Astrocyte of the spinal cord (primary cell): Measurements from ENCODE around the gene MYO3B.
"Not testable (repeated sequence)": the region's sequence is repeated elsewhere in the genome, so short reads cannot be mapped to it uniquely, and the experiment has no call there.

ENCODE experiments used
- DNase-seq: peaks from one replicate; pipeline ENCODE4 v3.0.0; 2011; ENCODE audit warnings: low read depth, low spot score
- H3K4me3 ChIP-seq: 2 replicates; pipeline ENCODE4 v1.5.1; 2011; ENCODE audit warnings: low read depth, mild to moderate bottlenecking, low read length, moderate library complexity
- CTCF ChIP-seq: IDR thresholded peaks from 2 replicates; pipeline ENCODE4 v1.5.1; 2012; ENCODE audit warnings: low read depth, mild to moderate bottlenecking, low read length, inconsistent platforms
- in situ Hi-C: cut with HindIII; loops from 2 replicates; pipeline ENCODE4 v1.10.0; 2017; ENCODE audit warnings: low sequenced_read_pairs

The MYO3B gene

GRCh38 chr2:170260188-170260587, 82.2 kb downstream of the MYO3B start:
- DNase-seq = no peak
- no peak overlapping the region for H3K4me3 ChIP-seq
- TF ChIP-seq CTCF = no peak
- in situ Hi-C loops = no loop called here

DNA sequence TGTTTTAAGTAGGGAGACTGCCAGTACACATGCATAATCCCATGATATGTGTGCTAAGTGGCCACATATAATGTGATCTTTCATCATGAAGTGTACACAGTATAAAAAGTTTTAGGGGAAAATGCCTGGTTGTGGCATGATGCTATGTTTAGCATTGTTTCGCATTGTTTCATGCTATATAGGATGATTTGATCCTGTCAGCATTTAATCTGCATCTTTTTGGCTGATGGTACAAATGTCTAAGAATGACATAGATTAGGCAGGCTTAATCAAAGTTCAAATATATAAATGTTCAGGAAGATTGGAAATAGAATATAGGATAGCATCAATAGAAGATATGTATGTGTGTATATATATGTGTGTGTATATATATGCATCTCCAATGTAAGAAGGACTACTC, 83.6 kb downstream of the MYO3B start:
- TF ChIP-seq CTCF = no peak
- DNase-seq = no peak
- no peak overlapping the region for H3K4me3 ChIP-seq
- in situ Hi-C loops = no loop called here

DNA sequence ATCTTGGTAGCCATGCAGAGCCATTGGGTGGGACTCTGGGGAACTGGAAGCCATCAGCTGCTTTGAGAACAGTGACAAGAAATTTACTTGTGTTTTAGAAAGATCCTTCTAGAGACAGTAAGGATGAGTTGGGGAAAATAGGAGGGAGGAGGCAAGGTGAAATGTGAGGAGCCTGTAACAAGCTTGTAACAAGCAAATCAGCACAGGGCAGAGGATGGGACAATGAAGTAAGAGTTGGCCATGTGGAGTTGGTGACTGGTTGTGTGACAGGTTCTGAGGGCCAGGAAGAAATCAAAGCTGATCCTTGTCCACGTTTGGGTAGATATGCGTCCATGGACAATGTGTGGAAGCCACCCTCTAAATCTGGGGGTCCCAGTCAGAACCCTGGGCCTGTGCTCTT, 84.4 kb downstream of the MYO3B start:
- DNase-seq = no peak
- no peak overlapping the region for H3K4me3 ChIP-seq
- in situ Hi-C loops = no loop called here
- no peak for TF ChIP-seq CTCF

DNA sequence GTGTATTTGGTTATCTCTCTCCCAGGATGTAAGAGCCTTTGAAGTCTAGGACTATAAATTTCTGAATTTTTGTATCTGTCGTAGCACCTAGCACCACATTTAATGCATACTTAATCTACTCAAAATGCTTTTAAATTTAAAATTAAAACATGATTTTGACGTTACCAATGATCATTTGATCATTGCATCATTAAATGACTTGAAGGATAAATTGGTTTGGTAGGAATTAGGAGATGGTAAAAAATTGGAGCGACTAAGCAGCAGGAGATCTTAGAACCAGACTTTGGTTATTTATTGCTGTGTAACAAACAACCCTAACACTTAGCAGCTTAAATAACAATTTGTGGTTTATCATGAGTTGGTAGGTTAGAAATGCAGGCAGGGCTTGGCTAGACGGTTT, 84.9 kb downstream of the MYO3B start:
- in situ Hi-C loops = no loop called here
- TF ChIP-seq CTCF = no peak
- no peak overlapping the region for H3K4me3 ChIP-seq
- no peak for DNase-seq

DNA sequence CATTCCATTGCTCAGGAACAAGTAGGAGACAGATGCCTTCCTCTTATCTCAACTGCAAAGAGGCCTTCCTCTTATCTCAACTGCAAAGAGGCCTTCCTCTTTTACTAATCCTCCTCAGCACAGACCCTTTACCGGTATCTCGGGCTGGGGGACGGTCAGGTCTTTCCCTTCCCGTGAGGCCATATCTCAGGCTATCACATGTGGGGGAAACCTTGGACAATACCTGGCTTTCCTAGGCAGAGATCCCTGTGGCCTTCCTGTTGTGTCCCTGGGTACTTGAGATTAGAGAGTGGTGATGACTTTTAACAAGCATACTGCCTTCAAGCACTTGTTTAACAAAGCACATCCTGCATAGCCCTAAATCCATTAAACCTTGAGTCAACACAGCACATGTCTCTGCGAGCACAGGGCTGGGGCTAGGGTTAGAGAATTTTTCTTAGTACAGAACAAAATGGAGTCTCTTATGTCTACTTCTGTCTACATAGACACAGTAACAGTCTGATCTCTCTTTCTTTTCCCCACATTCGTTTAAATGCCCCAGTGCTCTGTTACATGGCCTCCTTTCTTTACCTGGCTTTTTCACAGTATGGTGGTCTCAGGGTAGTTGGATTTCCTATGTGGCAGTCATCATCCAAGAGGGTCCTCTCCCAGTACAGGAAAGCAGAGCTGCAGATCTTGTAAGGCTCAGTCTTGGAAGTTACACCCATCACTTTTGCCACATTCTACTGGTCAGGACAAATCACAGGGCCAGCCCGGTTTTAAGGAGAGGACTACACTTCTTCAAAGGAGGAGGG, 86.0 kb downstream of the MYO3B start:
- DNase-seq, H3K4me3 ChIP-seq, in situ Hi-C loops: not testable (repeated sequence)

- H3K4me3 ChIP-seq = no peak overlapping the region
- no peak for TF ChIP-seq CTCF
Observed at GRCh38 chr2:170264522-170264860, 86.5 kb downstream of the MYO3B start.

DNA sequence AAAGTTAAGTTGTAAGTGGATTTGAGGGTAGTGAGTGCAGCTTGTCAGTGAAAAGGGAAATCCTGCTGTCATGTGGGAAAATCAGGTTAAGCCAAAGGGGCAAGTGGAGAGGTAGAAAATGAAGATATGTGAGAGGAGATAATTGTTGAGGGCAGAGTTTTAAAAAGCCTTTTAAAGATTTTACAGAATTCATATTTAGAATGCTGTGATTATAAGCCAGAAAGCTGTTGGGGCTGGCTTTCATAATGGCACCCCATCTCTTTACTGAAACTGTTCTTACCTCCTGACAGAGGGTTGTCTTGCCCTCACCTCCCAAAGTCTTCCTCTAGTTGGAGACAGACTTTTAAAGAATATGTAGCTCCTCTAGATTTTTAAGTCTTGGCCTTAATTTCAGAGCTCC, 86.9 kb downstream of the MYO3B start:
- no peak for DNase-seq
- H3K4me3 ChIP-seq = no peak overlapping the region
- in situ Hi-C loops = no loop called here
- TF ChIP-seq CTCF = no peak

More at GRCh38 chr2:170264522-170264860, 86.5 kb downstream of the MYO3B start:
- no peak for DNase-seq
- in situ Hi-C loops = no loop called here
